HCT116 (cell line): ENCODE data around the gene DAP. TPM values are rescaled to one million over a fixed set of nuclear protein-coding genes. Genes with fewer than 3 reads are reported as not detected.

Experiments
- ATAC-seq: fragments of 200-7000 bp; cut with Tn5 transposase; 2 replicates; pipeline ENCODE4 v1.9.1; 2020; ENCODE audit warnings: mild to moderate bottlenecking, moderate library complexity
- BruUV-seq: library from RNA; stranded (reverse); fragments of 400-500 nt; replicated peaks from 2 replicates; lab custom pipeline; 2021; lab: Mats Ljungman, UMichigan
- CTCF ChIA-PET: fragments of 300-600 bp; sonication (Branson Sonifier 250); formaldehyde crosslinking; loops from one replicate; lab custom pipeline; 2021; ENCODE audit warnings: antibody characterized with exemption; lab: Charles Lee
- POLR2A ChIA-PET: fragments of 300-600, 350-600 bp; sonication (Branson Sonifier 250); formaldehyde crosslinking; loops from one replicate; lab custom pipeline; 2021; ENCODE audit warnings: antibody characterized with exemption; lab: Charles Lee
- RAD21 ChIA-PET, 2 experiments: fragments of 300-600 bp; sonication (Branson Sonifier 250); formaldehyde crosslinking; loops; one replicate each; lab custom pipeline; 2023; ENCODE audit warnings: low total read pairs in 2 of 2; ENCODE audit not compliant: uncharacterized antibody in 2 of 2, unreplicated experiment in 2 of 2, low non-redundant PET in 1 of 2; lab: Charles Lee
- DNase-seq: peaks from one replicate; pipeline ENCODE4 v3.0.0-alpha.2; 2010; ENCODE audit warnings: low read depth, low spot score
- H2AFZ ChIP-seq: fragments of 200-600 bp; shearing (Covaris generic), sonication (generic); 2 replicates; pipeline ENCODE4 v1.6.1; 2017; ENCODE audit warnings: low read depth, mixed run types, mixed read lengths, antibody characterized with exemption, low read length; ENCODE audit not compliant: poor library complexity, severe bottlenecking
- H3K27ac ChIP-seq: 2 replicates; pipeline ENCODE4 v1.5.1; 2012; ENCODE audit warnings: low read depth, low read length
- H3K27me3 ChIP-seq: fragments of 200-600 bp; sonication (generic); 2 replicates; pipeline ENCODE4 v1.6.1; 2016; ENCODE audit warnings: mixed run types, low read length, mixed read lengths; ENCODE audit not compliant: insufficient read depth
- H3K36me3 ChIP-seq, 2 experiments: fragments of 200-500 bp in 1 of 2; fragments of 200-600 bp in 1 of 2; sonication (Bioruptor generic) in 1 of 2; sonication (generic) in 1 of 2; 2 replicates each; pipeline versions ENCODE4 v1.5.1 to v1.6.1; 2014 to 2016; ENCODE audit warnings: low read length in 2 of 2, inconsistent platforms in 1 of 2, mixed read lengths in 1 of 2, mixed run types in 1 of 2; ENCODE audit not compliant: insufficient read depth in 2 of 2, control insufficient read depth in 1 of 2
- H3K4me1 ChIP-seq, 2 experiments: fragments of 200-600 bp in 1 of 2; sonication (generic) in 1 of 2; 2 replicates each; pipeline versions ENCODE4 v1.5.1 to v1.6.1; 2012 to 2017; ENCODE audit warnings: low read length in 2 of 2, inconsistent platforms in 1 of 2, mild to moderate bottlenecking in 1 of 2, mixed read lengths in 1 of 2, mixed run types in 1 of 2, moderate library complexity in 1 of 2; ENCODE audit not compliant: insufficient read depth in 2 of 2, control insufficient read depth in 1 of 2
- H3K4me2 ChIP-seq: fragments of 200-600 bp; sonication (generic); 2 replicates; pipeline ENCODE4 v1.6.1; 2017; ENCODE audit warnings: mixed run types, low read length, mixed read lengths
- H3K4me3 ChIP-seq, 2 experiments: fragments of 200-600 bp in 1 of 2; sonication (generic) in 1 of 2; replicated peaks in 1 of 2; 2 replicates each; pipeline ENCODE4 v1.5.1; 2011 to 2016; ENCODE audit warnings: low read length in 2 of 2, control low read depth in 1 of 2, low read depth in 1 of 2, mild to moderate bottlenecking in 1 of 2, mixed read lengths in 1 of 2, mixed run types in 1 of 2
- H3K79me2 ChIP-seq: fragments of 200-600 bp; sonication (generic); 2 replicates; pipeline ENCODE4 v1.6.1; 2017; ENCODE audit warnings: mild to moderate bottlenecking, mixed run types, low read length, moderate library complexity, mixed read lengths; ENCODE audit not compliant: insufficient read depth
- H3K9ac ChIP-seq: fragments of 200-600 bp; sonication (generic); 2 replicates; pipeline ENCODE4 v1.6.1; 2016; ENCODE audit warnings: low read length, mixed read lengths
- H3K9me2 ChIP-seq: fragments of 200-600 bp; sonication (generic), shearing (Covaris generic); 2 replicates; pipeline ENCODE4 v1.6.1; 2017; ENCODE audit warnings: mixed run types, mild to moderate bottlenecking, moderate library complexity; ENCODE audit not compliant: insufficient read depth
- H3K9me3 ChIP-seq, 2 experiments: fragments of 200-500 bp in 1 of 2; fragments of 200-600 bp in 1 of 2; sonication (Bioruptor generic) in 1 of 2; sonication (generic) in 1 of 2; 2 replicates each; pipeline ENCODE4 v1.6.1; 2014 to 2017; ENCODE audit warnings: low read length in 2 of 2, mixed read lengths in 2 of 2, inconsistent platforms in 1 of 2, low read depth in 1 of 2, mild to moderate bottlenecking in 1 of 2, mixed run types in 1 of 2, moderate library complexity in 1 of 2; ENCODE audit not compliant: control insufficient read depth in 1 of 2, insufficient read depth in 1 of 2
- H4K20me1 ChIP-seq: fragments of 200-600 bp; sonication (generic), shearing (Covaris generic); 2 replicates; pipeline ENCODE4 v1.6.1; 2017; ENCODE audit warnings: mixed run types, mild to moderate bottlenecking, moderate library complexity; ENCODE audit not compliant: insufficient read depth
- CBX3 ChIP-seq: IDR thresholded peaks from 2 replicates; pipeline ENCODE4 v1.6.1; 2012; ENCODE audit warnings: low read depth
- CEBPB ChIP-seq: IDR thresholded peaks from 2 replicates; pipeline ENCODE4 v1.6.1; 2012; ENCODE audit warnings: low read depth
- CTCF ChIP-seq, 3 experiments: fragments of 200-600 bp in 1 of 3; sonication (generic) in 1 of 3; IDR thresholded peaks in 2 of 3; conservative IDR thresholded peaks in 1 of 3; 2 replicates each; pipeline ENCODE4 v1.5.1; 2012 to 2017; ENCODE audit warnings: low read depth in 2 of 3, low read length in 2 of 3, antibody characterized with exemption in 1 of 3, borderline replicate concordance in 1 of 3, control low read depth in 1 of 3, mild to moderate bottlenecking in 1 of 3, mixed read lengths in 1 of 3, mixed run types in 1 of 3, moderate library complexity in 1 of 3; ENCODE audit not compliant: insufficient read depth in 1 of 3
- EGR1 ChIP-seq: IDR thresholded peaks from 2 replicates; pipeline ENCODE4 v1.6.1; 2012; ENCODE audit warnings: low read depth
- EZH2 ChIP-seq: fragments of 200-600 bp; sonication (generic); IDR thresholded peaks from 2 replicates; pipeline ENCODE4 v1.6.1; 2017; ENCODE audit warnings: antibody characterized with exemption, mixed run types
- EZH2phosphoT487 ChIP-seq: fragments of 200-600 bp; IDR thresholded peaks from 2 replicates; pipeline ENCODE4 v1.6.1; 2018; ENCODE audit warnings: antibody characterized with exemption, borderline replicate concordance
- FOSL1 ChIP-seq: IDR thresholded peaks from 2 replicates; pipeline ENCODE4 v1.6.1; 2012; ENCODE audit warnings: low read depth
- JUND ChIP-seq: IDR thresholded peaks from 2 replicates; pipeline ENCODE4 v1.6.1; 2012
- POLR2A ChIP-seq: IDR thresholded peaks from 2 replicates; pipeline ENCODE4 v1.7.0; 2011; ENCODE audit warnings: borderline replicate concordance; ENCODE audit not compliant: insufficient read depth, insufficient read length; ENCODE audit errors: extremely low read depth
- RAD21 ChIP-seq: IDR thresholded peaks from 2 replicates; pipeline ENCODE4 v1.6.1; 2012; ENCODE audit warnings: low read depth, mild to moderate bottlenecking
- SIN3A ChIP-seq: IDR thresholded peaks from 2 replicates; pipeline ENCODE4 v1.6.1; 2012; ENCODE audit warnings: low read depth
- YY1 ChIP-seq: IDR thresholded peaks from 2 replicates; pipeline ENCODE4 v1.6.1; 2011; ENCODE audit warnings: low read length, low read depth, moderate library complexity, mild to moderate bottlenecking; ENCODE audit not compliant: insufficient replicate concordance; ENCODE audit errors: extremely low read depth
- ZBTB33 ChIP-seq: IDR thresholded peaks from 2 replicates; pipeline ENCODE4 v1.6.1; 2011; ENCODE audit warnings: mild to moderate bottlenecking, low read length, moderate library complexity; ENCODE audit not compliant: insufficient replicate concordance; ENCODE audit errors: extremely low read depth
- intact Hi-C: fragments of 100-400 bp; cut with micrococcal nuclease; formaldehyde crosslinking; loops from 2 replicates; pipeline ENCODE4 v1.10.0; 2022
- total RNA-seq: library from RNA; stranded (reverse); gene quantifications from one replicate; pipeline ENCODE4 v1.2.1, GENCODE V29; 2021; ENCODE audit not compliant: unreplicated experiment

DAP gene
- total RNA-seq, 1 experiment from 2014 or later: 59.1 TPM

- no peak for TF ChIP-seq CTCF (IDR thresholded peaks at IDR 0.05 in 2 of 3, conservative IDR thresholded peaks at IDR 0.05 in 1 of 3; ENCODE audit: borderline replicate concordance in 1 of 3, insufficient read depth in 1 of 3, low read depth in 2 of 3, low read length in 2 of 3)
- no peak for TF ChIP-seq CBX3
- TF ChIP-seq CEBPB: no peak
- TF ChIP-seq POLR2A: no peak
- no peak for TF ChIP-seq YY1
- H3K4me1 ChIP-seq: no peaks in the 10 kb centered on the region
- no peaks in the 10 kb centered on the region for H3K27me3 ChIP-seq
- intact Hi-C loops: no loop called here
- ChIA-PET RAD21 (no interaction called here), CTCF (no interaction called here), POLR2A (no interaction called here)
- H4K20me1 ChIP-seq: no peaks in the 10 kb centered on the region
- BruUV-seq: no TSS peak
- no peaks in the 10 kb centered on the region for H3K9me3 ChIP-seq
- no peak overlapping the region for H3K9ac ChIP-seq
- H3K4me2 ChIP-seq: no peak overlapping the region
- no peak overlapping the region for H3K27ac ChIP-seq
- no peak overlapping the region for H2AFZ ChIP-seq
- H3K4me3 ChIP-seq: no peak overlapping the region
- no peaks in the 10 kb centered on the region for H3K9me2 ChIP-seq
- H3K79me2 ChIP-seq: no peaks in the 10 kb centered on the region
- ATAC-seq (no peak), DNase-seq (no peak)
- H3K36me3 ChIP-seq: peaks cover 0 to 3% of the 10 kb centered on the region in 2 experiments; a peak in 2 of 4 replicates
Observed at GRCh38 chr5:10680876-10681481, 80.1 kb downstream of the DAP start.

GRCh38 chr5:10679336-10679988 lies 81.6 kb downstream of the DAP start:
- no peaks in the 10 kb centered on the region for H4K20me1 ChIP-seq
- no peak overlapping the region for H3K9ac ChIP-seq
- no peaks in the 10 kb centered on the region for H3K27me3 ChIP-seq
- H3K27ac ChIP-seq: no peak overlapping the region
- CTCF ChIA-PET: no interaction called here
- BruUV-seq: no TSS peak
- POLR2A ChIA-PET: no interaction called here
- intact Hi-C loops: no loop called here
- H3K4me1 ChIP-seq: no peaks in the 10 kb centered on the region
- H3K9me3 ChIP-seq: no peaks in the 10 kb centered on the region
- ATAC-seq: no peak
- H3K36me3 ChIP-seq: peaks cover 0 to 3% of the 10 kb centered on the region in 2 experiments; a peak in 2 of 4 replicates
- H3K4me2 ChIP-seq: no peak overlapping the region
- no peak overlapping the region for H3K4me3 ChIP-seq
- H3K79me2 ChIP-seq: no peaks in the 10 kb centered on the region
- H2AFZ ChIP-seq: no peak overlapping the region
- RAD21 ChIA-PET: no interaction called here
- H3K9me2 ChIP-seq: no peaks in the 10 kb centered on the region
- no peak for DNase-seq
- TF ChIP-seq EZH2phosphoT487 (no peak), CTCF (IDR thresholded peaks at IDR 0.05 in 2 of 3, conservative IDR thresholded peaks at IDR 0.05 in 1 of 3; ENCODE audit: borderline replicate concordance in 1 of 3, insufficient read depth in 1 of 3, low read depth in 2 of 3, low read length in 2 of 3) (no peak), JUND (no peak), FOSL1 (no peak), EZH2 (no peak), RAD21 (no peak), ZBTB33 (no peak), CBX3 (no peak), SIN3A (no peak), YY1 (no peak), EGR1 (no peak)
